Islet of Langerhans (tissue), 1 donor: ENCODE measurements around the gene TNFRSF11A.

Source experiments
- FAIRE-seq: peaks from one replicate; lab custom pipeline; 2011; peaks lifted over from hg19 to GRCh38; lab: Jason Lieb, UNC

The TNFRSF11A gene

DNA sequence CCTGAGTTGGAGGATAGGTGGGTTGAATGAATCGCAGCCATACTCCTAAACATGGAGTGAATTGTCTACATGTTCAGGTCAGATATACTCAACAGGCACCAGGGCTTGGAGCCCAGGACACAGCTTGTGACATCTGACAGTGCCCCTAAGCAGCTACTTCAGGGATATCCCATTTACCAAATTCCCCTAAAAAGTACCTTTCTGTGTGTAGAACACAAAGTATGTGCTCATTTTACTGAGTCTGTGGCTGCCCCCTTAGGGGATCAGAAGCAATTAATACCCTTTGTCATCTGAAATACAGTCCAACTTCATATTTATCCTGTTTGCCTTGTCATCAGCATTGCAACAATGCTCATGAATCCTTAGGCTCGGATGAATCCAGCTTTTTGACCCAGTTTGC lies 20.8 kb downstream of the TNFRSF11A start:
- FAIRE-seq: no peak

DNA sequence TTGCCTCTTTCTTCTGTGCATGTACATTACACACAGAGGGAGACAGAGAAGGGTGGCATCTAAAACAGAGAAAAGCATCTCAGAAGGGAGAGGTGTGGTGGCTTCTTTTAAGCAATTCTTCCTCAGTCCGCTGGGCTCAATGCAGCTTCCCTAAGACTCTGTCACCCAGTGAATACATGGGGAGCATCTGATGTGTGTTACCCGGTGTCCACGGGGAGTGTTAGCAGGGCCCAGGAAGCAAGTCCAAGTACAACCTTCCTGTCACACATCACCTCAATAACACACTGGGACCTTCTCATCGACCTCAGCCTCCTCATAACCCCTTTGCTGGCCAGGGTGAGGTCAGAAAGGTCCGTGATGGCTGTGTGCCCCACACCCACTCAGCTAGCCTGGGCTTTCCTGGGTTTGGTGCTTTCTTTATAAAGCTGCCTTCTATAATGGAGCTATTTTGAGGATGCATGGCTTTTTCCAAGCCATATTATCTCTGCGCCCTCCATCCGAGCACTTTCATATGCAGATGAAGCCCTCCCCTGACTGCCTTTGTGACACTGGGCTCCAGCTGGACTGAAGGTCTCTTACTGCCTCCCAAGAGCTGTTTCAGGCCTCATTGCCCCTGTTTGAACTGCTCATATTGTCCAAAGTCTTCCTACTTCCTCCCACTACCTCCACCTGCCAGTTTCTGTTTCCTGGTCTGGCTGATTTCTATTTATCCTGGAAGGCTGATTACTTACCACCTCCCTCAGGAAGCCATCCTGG lies 21.4 kb downstream of the TNFRSF11A start:
- no peak for FAIRE-seq

DNA sequence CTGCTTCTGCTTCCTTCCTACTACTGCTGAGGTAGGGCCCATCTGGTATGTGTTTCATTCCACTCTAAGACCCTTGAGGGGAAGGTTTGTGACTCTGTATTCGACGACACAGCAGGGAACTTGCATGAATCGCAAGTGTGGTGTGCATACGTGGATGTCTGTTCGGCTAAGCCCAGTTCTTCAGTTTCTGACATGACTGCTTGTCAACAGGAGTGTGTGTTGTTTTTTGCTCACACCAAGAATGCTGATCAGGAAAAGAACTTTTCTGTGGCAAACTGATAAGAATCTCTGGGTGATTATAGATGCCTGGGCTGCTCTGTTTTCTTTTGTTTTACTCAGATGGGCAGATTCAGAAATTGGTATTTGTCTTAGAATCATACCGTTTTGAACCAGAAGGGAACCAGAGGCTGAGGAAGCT lies 22.0 kb downstream of the TNFRSF11A start:
- no peak for FAIRE-seq

DNA sequence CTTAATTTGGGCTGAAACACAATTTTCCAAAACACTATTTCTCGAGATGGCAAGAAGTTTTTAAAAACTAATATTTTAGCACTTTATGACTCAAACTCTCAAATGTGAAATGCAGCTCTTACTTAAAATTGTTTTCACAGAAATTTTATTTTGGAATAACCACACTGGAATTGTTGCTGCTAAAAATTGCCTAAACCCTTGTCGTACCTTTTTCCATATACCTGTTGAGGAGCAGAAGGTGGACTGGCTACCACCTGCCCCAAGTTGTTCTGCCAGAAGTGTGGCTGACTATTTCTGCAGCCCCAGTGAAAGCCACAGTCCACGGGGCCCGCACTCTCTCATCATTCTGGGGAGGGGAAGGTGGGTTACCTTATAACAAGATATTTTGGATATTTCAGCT lies 23.4 kb downstream of the TNFRSF11A start:
- no peak for FAIRE-seq

DNA sequence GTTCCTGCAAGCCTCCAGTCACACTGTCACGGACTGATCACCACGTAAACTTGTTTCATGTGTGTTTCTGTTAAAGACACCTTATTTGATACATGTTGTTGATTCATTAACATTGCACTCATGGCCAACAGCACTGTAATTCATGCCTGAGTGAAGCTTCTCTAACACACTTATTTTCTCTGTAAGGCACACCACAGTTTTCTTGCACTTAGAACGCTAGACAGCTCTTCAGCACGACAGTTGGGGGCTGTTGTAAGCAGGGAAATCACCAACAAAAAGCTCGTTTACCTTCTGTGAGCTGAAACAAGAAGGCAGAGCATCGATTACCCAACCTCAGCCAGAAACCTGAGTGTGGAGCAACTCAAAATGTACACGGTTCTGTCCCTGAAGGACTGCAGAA lies 28.1 kb downstream of the TNFRSF11A start:
- no peak for FAIRE-seq

DNA sequence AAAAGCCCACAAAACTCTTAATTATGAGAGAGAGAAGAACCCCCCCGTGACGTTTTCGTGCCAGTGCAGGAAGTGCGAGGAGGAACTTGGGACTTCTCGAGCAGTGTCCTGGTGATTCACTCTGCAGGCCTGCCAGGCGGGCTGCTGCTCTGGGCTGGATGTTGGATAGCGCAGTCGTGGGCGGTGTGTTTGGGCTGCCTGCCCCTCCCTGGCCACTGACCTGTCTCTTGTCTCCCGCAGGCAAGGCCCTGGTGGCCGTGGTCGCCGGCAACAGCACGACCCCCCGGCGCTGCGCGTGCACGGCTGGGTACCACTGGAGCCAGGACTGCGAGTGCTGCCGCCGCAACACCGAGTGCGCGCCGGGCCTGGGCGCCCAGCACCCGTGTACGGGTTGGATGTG lies 29.0 kb downstream of the TNFRSF11A start:
- no peak for FAIRE-seq

DNA sequence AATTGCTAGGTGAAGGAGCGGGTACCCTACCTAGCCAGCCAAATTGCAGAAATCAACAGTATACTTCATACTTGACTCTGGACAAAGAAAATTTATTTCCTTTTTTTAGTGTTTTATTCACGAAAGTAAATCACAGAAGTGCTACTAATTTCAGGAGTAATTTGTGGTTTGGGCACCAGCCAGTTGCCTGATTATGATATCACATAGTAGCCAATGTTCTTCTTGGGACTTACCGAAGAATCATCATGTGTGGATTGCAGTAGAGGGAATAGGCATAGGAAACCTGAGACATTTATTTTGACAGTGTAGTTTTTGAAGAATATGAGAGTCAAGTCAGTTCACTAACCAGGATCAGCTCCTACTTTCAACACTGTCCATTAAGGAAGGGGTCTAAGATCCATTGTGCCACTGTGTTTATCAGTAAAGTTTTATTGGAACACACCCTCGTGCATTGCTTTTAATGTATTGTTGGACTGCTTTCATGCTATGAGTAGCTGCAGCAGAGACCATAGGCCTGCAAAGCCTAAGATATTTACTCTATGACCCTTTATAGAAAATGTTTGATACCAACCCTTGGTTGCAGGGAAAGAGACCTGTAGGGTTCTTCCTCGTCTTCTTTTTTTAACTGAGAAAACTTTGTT lies 32.1 kb downstream of the TNFRSF11A start:
- FAIRE-seq: no peak

DNA sequence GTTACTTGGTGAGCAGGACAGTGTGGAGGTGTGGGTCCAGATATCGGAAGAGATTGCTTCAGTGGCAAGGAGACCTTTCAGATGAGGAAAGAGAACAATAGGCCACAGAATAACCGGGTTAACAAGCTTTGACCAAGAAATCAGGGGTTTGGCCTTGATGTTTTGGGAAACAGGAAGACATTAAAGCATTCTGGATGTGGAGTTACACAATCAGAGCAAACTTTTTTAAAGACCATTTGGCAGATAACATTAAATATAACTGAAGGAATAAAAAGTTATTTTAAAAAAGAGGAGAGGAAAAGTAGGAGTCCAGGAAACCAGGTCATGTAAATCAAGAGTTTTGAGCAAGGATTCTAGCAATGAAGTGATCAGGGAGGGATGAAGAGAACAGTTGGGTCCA lies 35.7 kb downstream of the TNFRSF11A start:
- no peak for FAIRE-seq

DNA sequence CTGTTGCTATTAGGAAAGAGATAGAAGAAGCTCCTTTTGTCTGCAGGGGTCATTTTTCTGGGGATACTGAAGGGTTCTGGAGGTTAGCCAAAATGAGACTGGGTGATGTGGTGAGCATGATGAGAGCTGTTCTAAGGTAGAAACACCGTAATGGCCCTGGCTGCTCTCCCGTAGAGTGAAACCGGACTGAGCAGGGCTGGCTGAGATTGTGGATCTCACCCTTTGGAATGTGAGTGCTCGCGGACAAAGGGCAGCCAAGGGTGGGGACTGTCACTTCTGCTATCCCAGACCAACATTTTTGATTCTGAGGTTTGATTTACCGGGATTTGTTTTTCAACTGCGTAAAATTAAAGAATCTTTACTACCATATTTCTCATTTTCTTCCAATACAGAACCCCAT lies 36.2 kb downstream of the TNFRSF11A start:
- no peak for FAIRE-seq

DNA sequence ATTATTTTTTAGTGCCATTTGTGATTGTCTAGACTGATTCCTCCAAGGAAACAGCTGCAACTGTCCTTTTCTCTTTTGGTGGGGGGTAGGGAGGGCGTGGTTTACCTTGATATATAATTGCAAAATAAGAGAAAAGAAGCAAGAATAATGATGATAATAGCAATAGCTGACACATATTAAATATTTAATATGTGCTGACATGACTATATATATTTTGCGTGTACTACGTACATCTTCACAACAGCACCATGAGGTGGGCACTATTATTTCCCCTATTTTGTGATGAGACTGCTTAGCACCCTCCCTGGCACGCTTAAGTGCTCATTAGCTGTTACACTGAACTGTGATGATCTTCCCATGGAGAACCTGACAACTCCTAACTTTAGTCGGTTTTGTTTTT lies 39.4 kb downstream of the TNFRSF11A start:
- FAIRE-seq: no peak

DNA sequence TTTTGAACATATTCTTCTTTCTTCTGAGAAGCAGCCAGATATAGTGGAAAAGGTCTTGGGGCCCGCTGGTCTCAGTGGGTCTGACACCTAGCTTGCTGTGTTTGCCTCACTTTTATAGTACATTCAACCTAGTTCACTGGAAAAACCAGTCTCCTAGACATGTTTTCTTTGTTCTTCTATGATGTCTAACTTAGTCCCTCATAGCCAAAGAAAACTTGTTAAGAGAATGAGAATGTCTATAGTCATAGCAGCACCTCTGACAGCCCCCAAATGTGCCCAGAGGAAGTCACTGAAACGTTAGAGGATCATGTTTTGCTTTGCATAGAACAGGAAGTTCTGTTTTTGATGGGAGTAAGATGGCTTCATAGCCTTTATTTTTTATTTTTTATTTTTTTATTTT lies 40.3 kb downstream of the TNFRSF11A start:
- FAIRE-seq: no peak

DNA sequence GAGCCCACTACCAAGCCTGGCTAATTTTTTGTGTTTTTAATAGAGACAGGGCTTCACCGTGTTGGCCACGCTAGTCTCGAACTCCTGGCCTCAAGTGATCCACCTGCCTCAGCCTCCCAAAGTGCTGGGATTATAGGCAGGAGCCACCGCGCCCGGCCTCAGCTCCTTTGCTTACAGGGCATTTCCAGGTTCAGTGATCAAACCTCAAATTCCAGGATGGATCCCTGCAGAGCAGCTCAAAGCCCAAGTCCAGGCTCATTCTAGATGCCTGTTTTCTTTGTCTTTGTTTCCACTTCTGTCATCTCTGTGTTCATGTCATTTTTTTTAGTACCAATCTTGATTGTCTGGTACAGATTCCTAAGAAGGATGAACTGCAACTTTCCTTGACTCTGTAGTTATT lies 41.9 kb downstream of the TNFRSF11A start:
- no peak for FAIRE-seq

DNA sequence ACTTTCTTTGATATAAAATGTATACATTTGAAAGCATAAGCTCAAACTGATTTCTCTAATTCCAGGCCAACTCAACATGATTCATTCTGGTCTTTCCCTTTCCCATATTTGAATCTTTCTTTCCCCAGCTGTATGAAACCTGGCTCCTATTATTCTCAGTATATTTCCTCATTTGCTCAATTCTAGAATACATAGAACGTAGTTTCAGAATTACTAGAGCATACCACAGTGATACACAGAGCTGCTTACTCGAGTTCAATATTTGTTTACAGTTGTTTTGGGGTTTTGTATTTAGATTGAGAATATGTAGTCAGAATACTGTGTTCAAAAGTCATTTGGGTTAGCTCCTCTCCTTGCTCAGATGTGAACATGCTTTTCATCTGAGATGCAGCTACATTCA lies 43.0 kb downstream of the TNFRSF11A start:
- no peak for FAIRE-seq

DNA sequence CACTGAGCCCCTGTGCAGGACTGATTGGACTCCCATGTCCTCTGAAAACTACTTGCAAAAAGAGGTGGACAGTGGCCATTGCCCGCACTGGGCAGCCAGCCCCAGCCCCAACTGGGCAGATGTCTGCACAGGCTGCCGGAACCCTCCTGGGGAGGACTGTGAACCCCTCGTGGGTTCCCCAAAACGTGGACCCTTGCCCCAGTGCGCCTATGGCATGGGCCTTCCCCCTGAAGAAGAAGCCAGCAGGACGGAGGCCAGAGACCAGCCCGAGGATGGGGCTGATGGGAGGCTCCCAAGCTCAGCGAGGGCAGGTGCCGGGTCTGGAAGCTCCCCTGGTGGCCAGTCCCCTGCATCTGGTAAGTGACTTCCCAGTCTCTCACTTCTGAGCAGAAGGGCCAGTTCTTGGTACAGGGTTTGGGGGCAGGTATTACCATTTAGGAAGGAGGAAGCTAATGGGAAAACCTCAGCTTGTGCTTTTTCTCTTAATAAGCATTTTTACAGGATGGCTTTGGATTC lies 44.1 kb downstream of the TNFRSF11A start:
- FAIRE-seq: no peak

DNA sequence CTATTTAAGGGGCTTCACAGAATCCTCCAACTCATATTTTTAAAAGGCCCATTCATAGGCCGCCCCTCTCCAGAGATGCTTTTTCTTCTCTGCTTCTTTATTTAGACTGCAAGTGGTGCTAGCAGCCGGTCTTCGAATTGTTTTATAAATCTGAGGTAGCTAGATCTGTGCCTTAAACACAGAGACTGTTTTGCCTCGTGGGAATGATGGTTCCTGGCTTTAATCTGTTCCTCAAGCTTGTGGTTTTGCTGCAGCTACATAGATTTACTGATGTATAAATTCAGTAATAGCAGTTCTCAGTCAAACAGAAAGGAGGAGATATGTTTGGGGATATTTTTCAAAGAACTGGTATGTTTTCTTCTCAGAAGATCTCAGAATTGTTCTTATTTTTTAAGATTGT lies 45.3 kb downstream of the TNFRSF11A start:
- FAIRE-seq: no peak

DNA sequence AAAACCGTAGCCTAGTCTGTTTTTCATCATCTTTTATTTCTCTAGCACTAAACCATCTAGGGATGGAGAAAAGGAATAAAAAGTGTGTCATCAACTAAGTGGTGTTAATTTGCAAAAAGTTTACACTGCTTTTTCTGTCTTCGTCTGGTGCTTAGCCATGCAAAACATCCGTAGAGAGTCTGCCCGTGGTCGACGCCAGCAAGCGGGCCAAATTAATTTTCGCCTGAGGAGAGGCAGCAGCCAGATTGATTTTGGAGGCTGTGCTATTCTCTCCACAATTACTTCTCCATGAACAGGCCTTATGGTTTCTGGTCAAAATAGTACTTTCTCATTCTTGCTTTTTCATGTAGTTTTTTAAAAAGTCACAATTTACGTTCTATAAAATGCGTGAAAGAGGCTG lies 46.3 kb downstream of the TNFRSF11A start:
- peak; percentile 24 for FAIRE-seq

DNA sequence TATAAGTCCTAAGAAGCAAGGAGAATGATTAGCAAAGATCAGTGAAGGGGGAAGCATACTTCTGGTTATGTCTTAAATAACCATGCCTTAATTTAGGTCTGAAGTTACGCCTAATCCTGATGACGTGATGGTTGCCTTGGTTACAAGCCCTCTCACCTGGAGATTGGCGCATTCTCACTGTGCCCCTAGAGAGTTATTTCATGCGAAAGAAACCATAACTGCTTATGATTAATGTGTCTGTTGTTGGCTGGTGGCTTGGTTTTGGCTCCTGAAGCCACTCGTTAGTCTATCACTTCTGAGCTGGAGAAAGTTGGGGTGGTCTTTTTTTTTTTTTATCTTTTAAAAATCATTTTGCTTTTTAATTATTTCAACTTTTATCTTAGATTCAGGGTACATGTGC lies 47.0 kb downstream of the TNFRSF11A start:
- FAIRE-seq: peak; percentile 98

DNA sequence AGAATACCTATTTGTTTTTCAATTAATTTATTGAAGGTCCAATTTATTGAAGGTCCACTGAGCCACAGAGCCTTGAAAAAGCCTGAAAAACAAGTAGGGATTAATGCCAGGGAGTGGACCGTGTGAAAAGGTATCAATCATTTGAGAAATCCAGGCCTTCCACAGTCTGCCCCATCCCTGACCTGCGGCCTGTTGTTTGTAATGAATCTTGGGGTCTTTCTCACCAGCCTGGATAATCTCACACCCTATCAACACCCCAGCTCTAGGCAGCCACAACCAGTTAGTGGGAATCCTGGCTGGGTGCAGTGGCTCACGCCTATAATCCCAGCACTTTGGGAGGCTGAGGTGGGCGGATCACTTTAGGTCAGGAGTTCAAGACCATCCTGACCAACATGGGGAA lies 47.8 kb downstream of the TNFRSF11A start:
- FAIRE-seq: no peak

DNA sequence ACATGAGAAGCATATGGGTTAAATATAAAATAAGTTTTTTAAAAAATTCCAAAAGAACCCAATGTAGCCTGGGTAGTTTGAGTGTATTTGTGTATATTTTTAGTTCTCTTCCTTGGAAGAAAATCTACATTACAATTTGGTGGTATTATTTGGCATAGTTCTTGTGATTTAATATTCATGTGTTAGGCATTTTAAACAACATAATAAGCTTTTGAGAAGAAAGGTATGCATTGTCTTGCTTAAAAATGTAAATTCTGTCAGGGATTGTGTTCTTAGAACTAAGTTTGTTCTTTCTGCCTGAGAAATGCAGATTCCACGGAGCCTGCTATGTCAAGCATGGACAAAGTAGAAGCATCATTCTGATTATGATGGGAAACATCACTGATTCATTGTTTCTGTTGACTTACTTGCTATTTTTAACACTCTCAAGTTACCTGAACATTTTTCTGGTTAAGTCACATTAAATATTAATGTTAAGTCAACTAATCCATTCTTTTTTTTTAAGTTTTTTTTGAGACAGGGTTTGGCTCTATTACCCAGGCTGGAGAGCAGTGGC lies 49.4 kb downstream of the TNFRSF11A start:
- FAIRE-seq: peak; percentile 62

DNA sequence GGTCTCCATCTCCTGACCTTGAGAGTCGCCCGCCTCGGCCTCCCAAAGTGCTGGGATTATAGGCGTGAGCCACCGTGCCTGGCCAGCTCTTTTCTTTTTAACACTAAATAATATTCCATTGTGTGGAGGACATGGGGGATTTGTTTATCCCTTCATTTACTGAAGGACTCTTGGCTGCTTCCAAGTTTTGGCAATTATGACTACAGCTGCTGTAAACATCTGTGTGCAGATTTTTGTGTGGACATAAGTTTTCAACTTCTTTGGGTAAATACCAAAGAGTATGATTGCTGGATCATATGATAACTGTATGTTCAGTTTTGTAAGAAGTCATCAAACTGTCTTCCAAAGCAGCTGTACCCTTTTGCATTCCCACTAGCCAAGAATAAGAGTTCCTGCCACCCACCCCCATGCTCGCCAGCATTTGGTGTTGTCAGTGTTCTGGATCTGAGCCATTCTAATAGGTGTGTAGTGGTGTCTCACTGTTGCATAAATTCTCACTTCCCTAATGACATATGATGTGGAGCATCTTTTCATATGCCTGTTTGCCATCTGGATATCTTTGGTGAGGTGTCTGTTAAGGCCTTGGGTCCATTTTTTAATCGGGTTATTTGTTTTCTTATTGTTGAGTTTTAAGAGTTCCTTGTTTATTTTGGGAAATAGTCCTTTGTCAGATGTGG lies 52.2 kb downstream of the TNFRSF11A start:
- no peak for FAIRE-seq

DNA sequence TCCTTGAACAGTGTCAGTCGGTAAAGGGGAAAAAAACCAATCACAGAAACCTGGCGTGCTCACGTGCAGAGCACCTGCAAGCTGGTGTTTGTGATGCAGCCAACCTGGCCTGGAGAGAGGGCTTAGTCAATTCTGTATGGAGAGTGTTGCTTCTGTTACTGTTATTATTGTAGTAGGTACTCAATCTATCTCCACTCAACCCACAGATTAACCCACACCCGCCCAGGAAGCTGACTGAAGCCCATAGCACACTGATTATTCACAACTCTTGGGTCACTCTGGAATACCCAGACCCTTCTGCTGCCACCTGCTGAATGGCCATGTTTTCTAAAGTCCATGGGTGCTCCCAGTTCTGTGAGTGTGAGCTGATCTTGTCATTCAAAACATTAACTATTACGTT lies 53.9 kb downstream of the TNFRSF11A start:
- no peak for FAIRE-seq

DNA sequence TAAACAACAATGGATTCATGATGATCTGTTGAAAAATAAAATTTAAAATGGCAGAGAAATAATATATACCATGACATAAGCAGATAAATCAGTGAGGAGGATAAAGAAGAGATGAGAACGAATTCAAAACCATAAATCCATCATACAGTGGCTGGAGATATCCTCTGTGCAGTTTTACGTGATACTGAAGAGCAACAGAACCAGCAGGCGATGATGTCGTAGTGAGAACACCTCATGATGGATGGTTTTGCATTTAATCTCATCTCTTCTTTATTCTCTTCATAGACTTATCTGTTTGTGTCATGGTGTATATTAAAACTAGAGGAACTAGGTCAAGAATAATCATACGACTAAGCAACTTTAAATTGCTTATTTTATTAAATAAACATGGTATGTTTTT lies 56.3 kb downstream of the TNFRSF11A start:
- no peak for FAIRE-seq

DNA sequence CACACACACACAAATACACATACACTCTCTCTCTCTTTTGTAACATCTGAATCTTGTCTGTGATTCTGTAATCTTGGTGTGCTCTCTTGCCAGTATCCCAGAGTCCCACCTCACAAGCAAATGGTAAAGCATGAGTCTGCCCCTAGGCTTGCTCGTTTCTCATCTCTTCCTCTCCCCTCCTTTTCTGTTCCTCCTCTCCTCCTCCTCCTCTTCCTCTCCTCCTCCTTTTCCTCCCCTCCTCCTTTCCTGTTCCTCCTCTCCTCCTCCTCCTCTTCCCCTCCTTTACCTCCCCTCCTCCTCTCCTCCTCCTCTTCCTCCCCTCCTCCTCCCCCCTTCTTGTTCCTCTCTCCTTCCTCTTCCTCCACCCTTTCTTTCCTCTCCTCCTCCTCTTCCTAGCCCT lies 59.0 kb downstream of the TNFRSF11A start:
- no peak for FAIRE-seq
